Measurements from ENCODE around the gene VCL. TPM values are rescaled to one million over a fixed set of nuclear protein-coding genes. Genes with fewer than 3 reads are reported as not detected.
"Not testable (repeated sequence)": the region's sequence is repeated elsewhere in the genome, so short reads cannot be mapped to it uniquely, and the experiment has no call there.

Gene VCL
- polyA plus RNA-seq, 1 donor = 138 TPM

DNA sequence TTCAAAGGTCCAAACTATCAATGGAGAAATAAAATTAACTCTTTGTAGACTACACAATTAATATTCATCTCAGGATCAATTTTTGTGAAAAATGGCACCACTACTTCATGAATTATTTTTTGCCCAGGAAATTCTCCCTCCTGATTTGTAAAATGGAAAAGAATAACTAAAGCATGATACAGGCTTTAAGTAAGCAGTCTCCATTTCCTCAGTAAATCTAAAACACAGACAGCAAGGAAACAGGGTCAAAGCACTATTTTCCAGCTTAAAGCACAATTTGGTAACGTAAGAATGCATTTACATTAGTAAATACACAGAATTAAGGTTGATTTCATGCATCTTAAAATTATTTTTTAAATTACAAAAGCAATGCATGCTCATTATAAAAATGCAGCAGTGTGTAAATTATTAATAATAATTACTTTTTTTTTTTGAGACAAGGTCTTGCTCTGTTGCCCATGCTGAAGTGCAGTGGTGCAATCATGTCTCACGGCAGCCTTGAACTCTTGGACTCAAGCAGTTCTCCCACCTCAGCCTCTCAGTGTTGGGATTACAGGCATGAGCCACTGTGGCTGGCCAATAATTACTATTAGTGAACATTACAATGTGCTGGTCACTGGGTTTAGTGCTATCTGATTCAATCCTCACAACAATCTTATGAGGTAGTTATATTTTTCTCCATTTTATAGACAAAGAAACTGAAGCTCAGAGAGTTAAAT, 26.1 kb upstream of the VCL start:
- DNase-seq (ENCODE audit: low read depth) = no peak

DNA sequence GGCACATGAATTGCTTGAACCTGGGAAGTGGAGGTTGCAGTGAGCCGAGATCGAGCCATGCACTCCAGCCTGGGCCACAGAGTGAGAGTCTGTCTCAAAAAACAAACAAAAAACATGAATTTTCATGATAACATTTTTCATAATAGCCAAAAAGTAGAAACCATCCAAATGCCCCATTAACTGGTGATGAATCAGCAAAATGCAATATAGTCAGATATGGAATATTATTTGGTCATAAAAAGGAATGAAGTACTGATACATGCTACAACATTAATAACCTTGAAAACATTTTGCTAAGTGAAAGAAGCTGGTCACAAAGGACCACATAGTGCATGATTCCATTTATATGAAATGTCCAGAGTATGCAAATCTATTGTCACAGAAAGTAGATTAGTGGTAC, 24.5 kb upstream of the VCL start:
- DNase-seq (ENCODE audit: low read depth) = no peak

DNA sequence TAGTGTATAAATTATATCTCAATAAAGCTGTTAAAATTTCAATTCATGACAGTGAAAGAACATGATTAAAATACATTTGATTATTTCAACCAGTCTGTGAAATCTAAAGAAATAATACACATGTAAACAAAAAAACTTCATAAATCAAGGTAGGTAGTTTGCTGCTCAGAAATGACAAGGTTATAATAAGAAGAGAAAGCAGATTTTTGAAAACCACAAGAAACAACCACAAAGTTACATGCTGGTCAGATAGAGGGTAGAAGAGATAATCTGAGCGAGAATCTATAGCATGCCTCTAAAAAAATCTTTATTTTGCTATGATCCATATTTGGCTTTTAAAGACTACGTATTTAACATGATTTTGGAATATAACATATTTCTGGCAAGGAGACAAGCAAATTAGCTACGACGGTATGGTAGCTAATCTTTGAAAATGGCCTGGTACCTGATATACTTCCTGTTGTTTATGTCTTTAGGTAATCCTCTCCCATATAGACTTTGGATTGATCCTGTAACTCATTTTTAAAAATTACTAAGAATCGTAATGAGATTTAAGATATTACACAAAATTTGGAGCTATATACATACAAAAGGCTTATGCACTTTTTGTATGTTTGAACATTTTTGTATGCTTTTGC, 23.5 kb upstream of the VCL start:
- no peak for DNase-seq (ENCODE audit: low read depth)

DNA sequence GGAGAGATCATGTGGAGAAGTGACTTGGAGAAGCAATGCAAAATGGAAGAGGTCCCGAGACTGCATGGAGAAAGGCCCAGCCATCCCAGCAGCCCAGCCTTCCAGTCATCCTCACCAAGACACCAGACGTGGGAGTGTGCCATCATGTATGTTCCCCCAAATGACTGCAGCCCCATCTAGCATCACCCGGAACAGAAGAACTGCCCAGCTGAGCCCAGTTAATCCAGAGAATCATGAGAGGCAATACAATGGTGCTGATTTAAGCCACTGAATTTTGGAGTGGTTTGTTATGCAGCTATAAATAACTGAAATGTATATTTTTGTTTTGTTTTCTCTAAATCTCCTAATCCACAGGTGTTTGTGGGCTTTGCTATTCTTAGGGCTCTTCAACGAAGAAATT, 22.5 kb upstream of the VCL start:
- DNase-seq (ENCODE audit: low read depth) = no peak

DNA sequence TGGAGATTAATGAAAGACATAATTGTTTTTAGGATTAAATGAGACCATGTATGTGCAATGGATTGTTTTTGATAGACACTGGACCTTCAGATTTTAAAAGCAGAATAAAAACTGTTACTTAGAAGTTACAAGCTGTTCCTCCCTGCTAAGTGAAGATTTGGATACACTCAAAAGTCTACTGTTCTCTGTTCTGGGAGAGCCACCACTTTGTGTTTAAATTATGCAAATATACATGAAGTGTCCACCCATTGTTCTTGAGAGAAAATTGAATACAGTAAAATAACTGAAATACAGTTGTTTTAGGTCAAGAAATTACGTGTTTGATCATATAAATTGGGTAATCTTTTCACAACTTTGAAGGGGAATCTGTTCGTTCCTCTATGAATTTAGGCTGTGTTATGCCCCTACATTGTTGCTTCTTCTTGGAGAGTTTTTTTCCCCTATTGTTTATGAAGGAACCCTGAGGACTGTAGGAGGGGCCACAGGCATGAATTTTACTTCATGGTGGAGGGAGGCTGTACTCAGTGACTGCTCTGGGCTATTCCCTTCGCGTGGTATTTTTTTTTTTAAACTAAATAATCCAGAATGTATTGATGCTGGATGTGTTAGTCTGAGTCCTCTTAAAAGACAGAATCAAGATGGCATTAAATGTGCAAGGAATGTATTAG, 18.6 kb upstream of the VCL start:
- DNase-seq (ENCODE audit: low read depth) = no peak

DNA sequence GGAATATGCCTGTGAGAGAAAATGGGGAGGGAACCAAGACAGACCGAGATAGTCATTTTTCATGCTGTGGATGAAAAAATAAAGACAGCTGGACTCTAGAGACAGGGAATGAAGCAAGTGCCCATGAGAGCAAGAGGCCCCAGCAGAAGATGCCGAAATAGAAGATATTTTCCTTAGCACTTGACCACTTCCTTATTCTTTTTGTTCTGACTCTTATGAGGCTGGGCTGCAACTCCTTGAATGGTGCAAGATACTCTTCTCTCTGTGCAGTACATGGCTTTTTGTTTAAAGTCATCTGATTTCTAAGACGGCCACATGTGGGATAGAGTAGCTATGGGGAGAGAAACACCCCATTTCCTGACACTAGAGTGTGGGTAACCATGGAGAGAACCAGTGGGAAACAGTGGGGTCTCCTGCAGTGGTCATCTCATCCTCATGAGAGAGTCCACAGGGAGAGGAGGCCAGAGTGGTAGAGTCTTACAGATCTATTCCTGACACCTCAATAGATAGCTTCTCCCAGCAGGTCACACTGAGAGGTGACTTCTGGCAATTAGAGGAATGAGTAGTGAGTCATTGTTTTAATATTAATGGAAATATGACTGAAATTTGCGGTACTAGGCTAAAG, 18.0 kb upstream of the VCL start:
- DNase-seq (ENCODE audit: low read depth) = no peak

DNA sequence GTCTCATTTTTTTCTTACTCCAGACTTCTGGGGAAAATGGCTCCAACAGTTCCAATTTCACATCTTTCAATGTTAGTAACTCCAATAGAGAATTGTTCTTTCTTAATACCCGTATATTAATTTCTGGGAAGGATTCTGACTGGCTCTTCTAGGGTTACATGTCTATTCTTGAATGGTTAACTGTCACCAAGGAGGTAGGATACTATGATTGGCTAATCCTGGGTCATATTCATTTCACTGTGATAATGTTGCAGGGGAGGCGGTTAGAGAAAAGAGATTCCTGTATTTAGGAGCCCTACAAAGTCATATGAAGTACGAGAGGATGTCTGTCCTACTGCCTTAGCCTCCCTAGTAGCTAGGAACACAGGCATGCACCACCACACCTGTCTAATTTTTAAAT, 16.1 kb upstream of the VCL start:
- DNase-seq (ENCODE audit: low read depth) = no peak

DNA sequence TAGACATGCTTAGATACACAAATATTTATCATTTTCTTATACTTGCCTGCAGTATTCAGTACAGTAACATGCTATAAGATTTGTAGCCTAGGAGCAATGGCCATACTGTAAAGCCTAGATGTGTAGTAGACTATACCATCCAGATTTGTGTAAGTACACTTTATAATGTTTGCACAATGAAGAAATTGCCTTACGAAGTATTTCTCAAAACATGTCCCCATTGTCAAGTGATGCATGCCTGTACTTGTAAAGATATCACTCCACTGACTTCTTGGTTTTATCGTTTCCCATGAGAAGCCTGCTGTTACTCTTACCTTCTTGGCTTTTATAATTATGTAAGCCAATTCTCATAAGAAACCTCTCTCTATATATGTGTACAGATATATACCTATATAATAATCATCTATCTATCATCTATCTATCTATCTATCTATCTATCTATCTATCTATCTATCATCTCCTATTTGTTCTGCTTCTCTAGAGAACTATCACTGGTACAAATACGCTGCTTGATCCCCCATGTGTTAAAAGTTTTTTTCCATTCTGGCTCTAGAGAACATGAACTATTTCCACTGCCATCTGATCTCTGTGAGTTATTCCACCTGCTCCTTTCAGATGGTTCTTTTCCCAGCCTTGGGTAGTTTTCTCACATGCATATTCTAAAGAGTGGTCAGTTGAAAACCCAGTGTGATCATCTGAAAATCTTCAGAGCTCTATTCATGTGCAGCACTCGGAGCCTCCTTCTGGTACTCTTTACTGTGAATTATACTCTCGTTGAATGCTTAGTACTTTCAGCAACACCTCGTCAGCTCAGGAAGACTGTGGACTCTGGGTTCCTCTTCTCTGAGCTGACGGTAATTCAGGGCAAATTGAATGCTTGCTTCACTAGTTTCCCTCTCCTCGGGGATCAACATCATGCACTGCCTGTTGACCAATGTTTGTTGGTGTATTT, 14.5 kb upstream of the VCL start:
- no peak for DNase-seq (ENCODE audit: low read depth)

DNA sequence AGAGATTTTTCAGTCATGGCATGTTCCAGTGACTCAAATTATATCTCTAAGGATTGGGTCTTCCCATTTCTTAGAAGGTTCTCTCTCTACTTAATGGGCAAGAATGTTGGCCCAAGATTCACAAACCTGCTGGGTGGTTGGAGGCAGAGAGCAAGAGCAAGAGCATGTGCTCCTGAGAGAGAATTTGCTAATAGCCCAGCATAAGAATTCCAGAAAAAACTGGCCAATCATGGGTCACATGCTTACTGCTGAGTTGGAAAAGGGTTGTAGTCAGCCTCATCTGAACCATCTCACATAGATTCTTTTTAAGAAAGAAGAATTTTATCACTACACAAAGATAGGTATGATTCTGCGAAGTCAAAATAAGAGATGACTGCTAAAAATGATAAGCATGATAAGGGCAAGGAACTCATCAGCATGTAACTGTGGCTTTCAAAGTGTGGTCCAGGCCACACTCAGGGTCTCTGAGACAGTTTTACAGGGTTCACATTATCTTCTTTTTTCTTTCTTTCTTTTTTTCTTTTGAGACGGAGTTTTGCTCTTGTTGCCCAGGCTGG, 8.2 kb upstream of the VCL start:
- no peak for DNase-seq (ENCODE audit: low read depth)

DNA sequence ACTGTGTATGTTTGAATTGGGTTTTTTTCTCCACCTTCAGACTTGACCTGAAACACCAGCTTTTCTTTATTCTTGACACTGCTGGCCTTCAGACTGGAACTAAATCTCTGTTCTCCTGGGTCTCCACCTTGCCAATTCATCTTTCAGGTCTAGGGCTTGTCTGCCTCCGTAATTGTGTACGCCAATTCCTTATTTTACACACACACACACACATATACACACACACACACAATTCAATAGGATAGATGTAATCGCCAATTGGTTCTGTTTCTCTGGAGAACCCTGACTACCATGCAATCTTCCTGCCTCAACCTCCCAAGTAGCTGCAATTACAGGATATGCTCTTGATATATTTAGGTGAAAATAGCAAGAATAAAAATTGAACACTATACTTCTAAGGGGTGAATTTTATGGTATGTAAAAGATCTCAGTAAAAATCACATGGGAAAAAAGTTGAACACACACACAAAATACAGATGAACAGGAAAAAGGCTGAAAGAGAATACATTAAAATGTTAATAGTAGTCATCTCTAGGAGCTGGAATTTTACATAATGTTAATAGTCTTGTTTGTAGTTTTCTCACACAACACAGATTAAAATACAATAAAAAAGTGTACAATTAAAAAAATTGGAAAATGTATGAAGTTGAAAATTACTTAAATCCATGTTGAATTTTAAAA, 6.6 kb upstream of the VCL start:
- no peak for DNase-seq (ENCODE audit: low read depth)

DNA sequence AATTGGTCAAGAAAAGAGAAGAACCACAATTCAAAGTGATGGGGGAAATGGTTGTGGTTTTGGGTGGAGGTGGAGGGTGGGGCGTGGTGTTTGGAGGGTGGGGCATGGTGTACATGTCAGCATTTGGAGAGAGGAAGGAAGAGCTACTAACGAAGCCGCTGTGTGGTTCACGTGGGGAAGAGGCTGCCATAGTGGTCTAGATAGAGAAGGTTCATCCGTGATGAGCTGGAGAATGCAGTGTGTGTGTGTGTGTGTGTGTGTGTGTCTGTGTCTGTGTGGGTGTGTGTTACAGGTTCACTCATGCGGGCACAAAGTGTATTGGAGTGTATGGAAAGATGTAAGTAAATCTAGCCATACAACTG, 6.1 kb upstream of the VCL start:
- DNase-seq (ENCODE audit: low read depth) = no peak

DNA sequence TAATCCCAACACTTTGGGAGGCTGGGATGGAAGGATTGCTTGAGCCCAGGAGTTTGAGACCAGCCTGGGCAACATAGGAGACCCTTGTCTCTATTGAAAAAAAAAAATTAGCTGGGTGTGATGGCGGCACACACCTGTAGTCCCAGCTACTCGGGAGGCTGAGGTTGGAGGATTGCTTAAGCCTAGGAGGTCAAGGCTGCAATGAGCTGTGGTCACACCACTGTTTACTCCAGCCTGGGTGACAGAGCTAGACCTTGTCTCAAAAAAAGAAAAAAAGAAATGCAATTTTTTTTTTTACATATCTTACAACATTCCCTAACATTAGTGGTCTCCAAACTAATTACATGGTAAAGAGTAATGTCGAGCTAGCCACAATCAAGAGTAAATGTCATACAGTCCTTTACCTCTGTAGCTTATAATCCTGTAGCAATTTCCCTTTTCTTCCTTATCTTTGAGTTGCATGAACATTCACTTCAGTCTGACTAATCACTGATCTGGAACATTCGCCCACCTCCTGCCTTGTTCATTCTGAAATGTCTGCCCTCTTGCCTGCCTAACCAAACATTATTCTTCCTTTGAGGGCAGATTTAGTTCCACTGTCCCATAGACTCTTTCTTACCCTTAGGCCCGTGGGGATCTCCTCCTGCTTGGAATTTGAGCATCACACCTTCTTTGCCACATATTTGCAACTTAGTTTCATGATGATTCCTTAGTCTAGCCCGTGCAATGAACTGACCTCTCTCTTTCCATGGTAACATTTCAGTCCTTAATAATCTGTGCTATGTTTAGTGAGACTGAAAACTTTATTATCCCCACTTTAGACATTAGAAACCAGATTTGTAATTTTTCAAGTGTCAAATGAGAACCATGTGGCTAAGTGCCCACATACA, 4.8 kb upstream of the VCL start:
- DNase-seq (ENCODE audit: low read depth) = no peak

DNA sequence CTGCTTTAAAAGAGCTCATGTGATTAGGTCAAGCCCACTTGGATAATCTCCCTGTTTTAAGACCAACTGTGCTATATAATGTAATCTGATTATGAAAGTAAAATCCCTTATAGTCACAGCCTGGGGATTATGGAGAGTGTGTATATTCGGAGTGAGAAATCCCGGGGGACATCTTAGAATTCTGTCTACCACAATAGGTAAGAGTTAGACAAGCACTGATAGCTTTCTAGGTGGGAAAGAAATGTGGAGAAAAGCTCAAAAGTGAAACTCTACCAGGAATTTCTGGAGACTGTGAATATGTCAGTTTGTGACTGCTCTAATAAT, 2.9 kb upstream of the VCL start:
- no peak for DNase-seq (ENCODE audit: low read depth)

DNA sequence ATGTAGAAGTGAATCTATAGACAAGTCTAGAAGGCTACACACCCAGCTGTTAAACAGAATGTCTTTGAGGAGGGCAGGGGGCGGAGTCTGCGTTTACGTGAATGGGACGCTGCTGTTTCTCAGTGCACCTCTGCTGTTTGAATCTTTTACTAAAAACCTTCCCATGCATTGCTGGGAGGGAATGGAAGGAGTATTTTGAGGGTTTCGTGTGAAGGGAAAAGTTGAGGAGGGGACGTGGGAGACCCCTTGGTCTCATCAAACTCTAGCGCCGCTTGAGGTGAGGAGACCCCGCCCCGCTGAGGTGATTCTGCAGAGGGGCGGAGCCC, 492 bp upstream of the VCL start:
- DNase-seq (ENCODE audit: low read depth) = no peak

DNA sequence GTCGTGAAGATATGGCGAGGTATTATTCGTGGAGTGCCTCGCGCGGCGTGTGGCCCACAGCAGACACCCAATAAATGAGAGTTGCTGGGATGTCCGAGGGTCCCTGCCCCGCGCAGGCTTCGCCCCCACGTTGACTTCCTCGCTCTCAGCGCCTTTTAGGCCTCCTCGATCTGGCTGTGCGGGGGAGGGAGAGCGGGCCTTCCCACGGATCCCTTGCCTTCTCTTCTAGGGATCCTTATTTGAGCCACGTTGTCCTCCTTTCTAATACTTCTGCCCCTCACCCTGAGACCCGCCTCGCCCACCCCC, 660 bp downstream of the VCL start:
- no peak for DNase-seq (ENCODE audit: low read depth)

DNA sequence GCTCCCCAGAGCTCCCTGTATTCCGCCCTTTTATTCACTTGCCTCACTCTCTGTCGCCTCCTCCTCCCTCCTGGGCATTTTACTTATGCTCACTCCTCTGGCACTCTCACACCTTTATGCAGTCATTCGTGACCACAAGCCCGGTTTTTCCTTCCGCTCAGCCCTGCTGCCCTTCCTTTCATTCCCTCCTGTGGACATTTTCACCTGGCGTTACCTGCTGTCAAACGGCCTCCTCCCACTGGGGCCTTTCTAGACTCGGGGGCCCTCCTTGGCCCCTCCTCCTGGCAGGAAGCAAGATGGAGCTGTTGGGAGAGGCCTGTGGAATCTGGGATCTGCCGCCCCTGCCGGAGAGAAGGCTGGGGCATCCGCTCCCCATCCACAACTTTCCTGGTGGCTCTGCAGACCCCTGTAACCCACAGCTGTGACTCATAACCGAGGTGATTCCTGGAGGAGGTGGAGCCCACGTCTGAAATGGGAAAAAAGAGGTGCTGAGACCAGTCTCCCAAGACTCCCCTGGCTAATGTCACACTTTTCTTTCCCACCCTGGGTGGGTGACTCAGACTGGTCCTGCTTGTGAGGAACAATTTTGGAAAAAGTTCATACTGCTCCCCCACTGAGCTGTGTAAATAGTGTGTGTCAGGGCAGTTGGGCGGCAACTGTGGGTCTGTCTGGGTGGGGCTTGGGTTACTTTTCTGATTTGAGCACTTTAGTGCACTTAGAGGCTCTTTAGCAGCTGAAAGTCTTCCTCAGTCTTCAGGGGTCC, 1.2 kb downstream of the VCL start:
- DNase-seq (ENCODE audit: low read depth) = no peak

DNA sequence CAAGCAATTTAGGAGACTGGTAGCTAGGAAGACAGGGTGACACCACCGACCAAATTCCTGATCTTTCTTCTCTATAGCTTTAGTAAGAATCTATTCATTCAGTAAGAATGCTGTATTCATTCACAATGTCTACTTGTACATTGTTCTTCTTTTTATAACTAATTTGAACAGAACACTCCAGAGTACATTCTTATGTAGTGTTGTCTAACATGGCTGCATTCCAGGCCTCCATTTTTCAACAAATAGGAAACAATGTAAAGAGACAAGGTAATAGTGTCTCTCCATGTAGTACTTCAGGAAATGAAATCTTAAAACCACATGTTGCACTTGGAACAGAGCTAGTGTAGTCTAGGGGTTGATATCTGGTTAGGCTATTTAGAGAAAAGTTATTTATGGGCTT, 1.8 kb downstream of the VCL start:
- no peak for DNase-seq (ENCODE audit: low read depth)

DNA sequence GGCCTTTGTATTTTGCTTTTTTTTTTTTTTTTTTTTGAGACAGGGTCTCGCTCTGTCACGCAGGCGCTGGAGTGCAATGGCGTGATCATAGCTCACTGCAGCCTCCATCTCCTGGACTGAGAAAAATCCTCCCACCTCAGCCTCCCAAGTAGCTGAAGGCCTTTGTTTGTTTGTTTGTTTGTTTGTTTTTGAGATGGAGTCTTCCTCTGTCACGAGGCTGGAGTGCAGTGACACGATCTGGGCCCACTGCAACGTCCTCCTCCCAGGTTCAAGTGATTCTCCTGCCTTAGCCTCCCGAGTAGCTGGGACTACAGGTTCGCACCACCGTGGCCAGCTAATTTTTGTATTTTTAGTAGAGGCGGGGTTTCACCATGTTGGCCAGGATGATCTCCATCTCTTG, 2.3 kb downstream of the VCL start:
- not testable (repeated sequence) for DNase-seq (ENCODE audit: low read depth)

DNA sequence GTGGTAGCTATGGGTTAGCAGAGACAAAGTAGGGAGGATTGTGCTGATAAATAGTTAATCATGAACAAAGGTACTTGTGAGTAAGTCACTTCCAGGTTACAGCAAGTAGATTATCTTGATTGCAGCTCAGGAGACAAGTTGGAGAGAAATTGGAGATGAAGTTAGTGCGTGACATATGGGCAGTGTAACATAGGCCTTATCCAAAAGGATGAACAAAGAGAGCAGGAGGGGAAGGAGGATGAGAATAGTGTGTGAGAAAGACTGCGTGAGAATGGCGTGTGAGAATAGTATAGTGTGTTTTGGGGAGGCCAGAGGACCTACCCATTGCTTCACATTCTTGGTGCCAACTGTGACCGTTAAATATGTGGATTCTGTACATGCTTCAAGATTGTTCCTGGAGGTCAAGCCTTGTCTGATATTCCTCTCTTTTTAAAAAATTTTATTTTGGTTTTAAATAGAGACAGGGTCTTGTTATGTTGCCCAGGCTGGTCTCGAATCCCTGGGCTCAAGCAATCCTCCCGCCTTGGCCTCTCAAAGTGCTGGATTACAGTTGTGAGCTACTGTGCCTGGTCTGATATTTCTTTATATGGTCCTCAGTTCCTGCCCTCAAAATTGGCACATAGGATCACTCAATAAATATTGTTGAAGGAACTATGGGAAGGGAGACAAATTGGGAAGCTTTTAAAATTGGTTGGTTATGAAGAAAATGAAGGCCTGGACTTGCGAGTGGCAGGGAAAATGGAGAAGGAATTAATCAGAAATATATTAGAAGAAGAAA, 3.2 kb downstream of the VCL start:
- no peak for DNase-seq (ENCODE audit: low read depth)
